HG03064 (cell line): ENCODE data around the gene RRP9.
"Not testable (repeated sequence)": the region's sequence is repeated elsewhere in the genome, so short reads cannot be mapped to it uniquely, and the experiment has no call there.

Experiments used
- ATAC-seq: cut with Tn5 transposase; IDR thresholded peaks from one replicate; pipeline ENCODE4 v1.9.1; 2021; ENCODE audit warnings: low read depth; ENCODE audit not compliant: unreplicated experiment

RRP9 gene

GRCh38 chr3:51940648-51941462 is 849 bp downstream of the RRP9 start:
- ATAC-seq = no peak

DNA sequence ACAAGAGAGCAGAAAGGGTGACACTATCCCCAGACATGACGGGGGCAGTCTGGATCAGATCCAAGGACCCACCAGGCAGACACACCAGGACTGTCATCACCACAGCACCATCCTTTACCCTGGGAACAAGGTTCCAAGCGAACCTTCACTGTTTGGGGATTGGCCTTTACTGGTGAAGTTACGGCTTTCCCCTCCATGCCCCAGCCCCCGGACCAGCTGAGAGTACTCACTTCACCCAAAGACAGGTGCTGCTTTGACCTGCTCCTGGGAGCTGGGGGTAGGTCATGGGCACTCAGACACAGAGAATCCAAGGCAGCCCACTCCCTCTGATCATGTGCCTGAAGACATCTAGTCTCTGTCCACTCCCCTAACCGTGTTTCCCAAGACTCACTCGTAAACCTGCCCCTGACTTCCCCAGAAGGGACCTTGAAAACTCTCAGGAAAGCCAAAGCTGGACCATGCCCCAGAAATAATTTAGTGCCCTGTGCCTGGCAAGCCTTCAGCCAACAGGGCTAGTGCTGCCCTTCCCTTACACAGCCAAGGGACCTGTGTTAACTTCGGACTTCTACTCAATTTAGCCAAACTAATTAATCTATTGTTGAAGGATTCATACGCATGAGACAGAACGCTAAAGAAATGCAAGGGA is 2.8 kb downstream of the RRP9 start:
- no peak for ATAC-seq

- ATAC-seq = no peak
These were observed 3.9 kb downstream of the RRP9 start for GRCh38 chr3:51937611-51938450.

- no peak for ATAC-seq
These were observed 4.7 kb downstream of the RRP9 start for GRCh38 chr3:51937014-51937413.

- no peak for ATAC-seq
These were observed 5.6 kb downstream of the RRP9 start for GRCh38 chr3:51935886-51936755.

DNA sequence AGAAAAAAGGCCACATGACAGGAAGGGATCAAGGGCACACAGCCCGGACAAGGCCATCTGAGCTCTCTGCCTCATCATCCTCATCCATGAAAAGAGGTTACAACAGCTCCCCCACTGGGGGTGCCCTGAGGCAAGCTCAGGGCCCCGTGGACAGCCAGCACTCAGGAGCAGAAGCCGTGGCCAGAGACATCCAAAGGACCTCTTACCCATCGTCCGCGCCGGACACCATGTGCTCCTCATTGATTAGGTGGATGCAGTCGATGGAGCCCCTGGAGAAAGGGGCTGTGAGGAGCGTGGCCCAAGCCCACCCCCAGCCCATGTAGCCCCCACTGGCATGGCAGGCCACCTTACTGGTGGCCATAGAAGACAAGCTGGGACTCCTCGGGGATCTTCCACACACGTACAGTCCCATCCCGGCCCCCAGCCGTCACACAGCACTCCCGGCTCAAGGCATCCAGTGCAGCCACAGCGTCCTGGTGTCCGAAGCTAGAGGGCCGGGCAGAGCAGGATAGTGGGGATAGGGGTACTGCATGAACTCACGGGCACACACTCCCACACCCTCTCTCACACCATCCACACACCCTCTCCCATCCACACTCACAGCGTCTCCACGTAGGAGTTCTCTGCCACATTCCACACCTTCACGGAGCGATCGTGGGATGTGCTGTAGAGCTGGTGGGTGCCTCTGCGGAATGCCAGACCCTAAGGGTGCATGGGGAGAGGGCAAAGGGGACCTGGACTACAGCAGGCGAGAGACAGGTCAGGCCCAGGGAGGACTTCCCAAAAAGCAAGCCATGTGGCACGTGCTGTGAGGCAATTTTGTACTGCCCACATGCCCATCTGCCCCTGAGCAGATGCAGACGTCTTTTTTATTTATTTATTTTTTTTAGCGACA is 6.5 kb downstream of the RRP9 start:
- no peak for ATAC-seq

GRCh38 chr3:51934139-51934850 is 7.4 kb downstream of the RRP9 start:
- ATAC-seq = no peak

GRCh38 chr3:51933471-51934138 is 8.1 kb downstream of the RRP9 start:
- no peak for ATAC-seq

GRCh38 chr3:51932471-51933370 is 9.0 kb downstream of the RRP9 start:
- ATAC-seq = no peak

DNA sequence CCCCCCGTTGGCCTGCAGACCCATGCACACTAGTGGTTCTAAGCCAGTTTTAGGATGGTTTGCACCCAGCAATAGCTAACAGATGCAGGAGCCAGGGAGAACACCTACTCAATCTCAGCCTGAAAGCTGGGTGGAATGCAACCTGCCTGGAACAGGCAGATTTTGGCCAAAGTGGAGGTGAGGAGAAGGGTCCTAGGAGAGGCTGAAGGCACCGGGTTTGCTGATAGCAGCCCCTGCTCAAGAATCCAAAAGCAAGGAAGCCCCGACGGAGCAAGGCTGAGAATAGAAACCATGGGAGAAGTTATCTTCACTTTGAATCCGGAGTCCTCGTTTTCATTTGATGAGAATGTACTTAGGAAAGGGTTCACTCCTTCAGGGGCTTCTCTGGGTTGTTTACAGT is 9.9 kb downstream of the RRP9 start:
- ATAC-seq = no peak

DNA sequence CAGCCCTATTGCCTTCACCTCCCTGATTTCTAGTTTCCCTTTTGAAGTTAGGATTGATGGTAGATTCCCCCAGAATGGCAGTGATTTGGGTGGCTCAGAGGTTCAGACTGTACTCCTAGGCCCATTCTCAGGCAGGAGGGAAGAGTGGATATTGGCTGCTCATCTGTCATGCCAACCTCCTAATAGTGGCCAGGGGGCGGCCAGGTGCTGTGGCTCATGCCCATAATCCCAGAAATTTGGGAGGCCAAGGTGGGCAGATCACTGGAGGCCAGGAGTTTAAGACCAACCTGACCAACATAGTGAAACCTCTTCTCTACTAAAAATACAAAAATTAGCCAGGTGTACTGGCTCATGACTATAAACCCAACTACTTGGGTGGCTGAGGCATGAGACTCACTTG is 11.3 kb downstream of the RRP9 start:
- ATAC-seq = no peak

- no peak for ATAC-seq
These were observed 12.2 kb downstream of the RRP9 start for GRCh38 chr3:51929420-51930003.

DNA sequence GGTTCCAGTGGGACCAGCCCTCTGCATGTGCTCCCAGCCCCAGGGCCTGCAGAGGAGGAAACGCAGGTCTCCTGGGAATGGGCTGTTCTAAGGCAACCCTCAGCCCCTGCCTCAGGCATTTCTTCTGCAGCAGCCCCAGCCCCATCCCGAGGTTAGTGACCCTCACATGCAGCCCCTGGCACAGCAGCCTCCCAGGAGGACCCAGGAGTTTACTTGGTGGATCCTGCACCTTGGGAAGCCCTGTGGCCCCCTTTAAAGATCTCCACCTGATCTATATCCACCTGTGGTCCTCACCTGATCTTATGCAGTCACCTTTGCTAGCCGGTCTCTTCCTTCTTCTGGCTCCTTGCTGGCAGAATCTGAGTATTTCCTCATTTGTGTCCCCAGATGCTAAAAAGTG is 12.7 kb downstream of the RRP9 start:
- not testable (repeated sequence) for ATAC-seq

DNA sequence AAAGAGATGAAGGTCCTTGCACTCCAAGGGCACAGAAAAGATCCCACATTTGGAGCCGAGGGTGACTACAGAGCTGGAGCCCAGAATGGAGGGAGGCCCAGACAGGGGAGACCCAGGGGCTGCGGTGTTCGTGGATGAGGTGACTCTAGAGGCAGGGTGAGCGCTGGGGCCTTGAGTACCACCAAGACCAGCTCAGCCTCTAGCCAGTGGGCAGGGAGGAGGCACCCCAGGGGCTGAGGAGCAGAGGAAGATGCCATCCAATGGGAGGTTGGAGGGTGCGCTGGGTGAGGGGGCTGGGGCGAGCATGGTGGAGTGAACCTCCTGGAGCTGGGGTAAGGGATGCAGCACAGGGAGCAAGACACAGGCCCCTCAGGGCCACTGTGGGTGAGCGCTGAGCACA is 13.3 kb downstream of the RRP9 start:
- ATAC-seq = no peak

- no peak for ATAC-seq
These were observed 14.4 kb downstream of the RRP9 start for GRCh38 chr3:51927061-51927977.

DNA sequence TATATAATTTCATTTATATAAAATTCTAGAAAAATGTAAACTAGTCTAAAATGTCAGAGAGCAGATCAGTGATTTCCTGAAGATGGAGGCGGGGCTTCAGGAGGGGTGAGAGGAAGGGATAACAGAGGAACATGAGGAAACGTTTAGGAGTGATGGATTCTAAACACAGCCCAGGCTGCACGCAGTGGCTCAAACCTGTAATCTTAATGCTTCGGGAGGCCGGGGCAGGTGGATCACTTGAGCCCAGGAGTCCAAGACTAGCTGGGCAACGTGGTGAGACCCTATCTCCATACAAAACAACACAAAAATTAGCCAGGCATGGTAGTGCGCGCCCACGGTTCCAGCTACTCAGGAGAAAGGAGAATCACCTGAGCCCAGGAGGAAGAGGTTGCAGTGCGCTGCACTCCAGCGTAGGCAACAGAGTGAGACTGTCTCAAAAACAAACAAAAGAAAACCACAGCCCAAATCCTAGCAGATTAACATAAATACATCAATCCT is 20.6 kb downstream of the RRP9 start:
- ATAC-seq = no peak
